ENCODE results near the gene KRI1.
"Not testable (repeated sequence)": the region's sequence is repeated elsewhere in the genome, so short reads cannot be mapped to it uniquely, and the experiment has no call there.

Gene KRI1

GRCh38 chr19:10577951-10578350 lies 12.1 kb upstream of the KRI1 start:
- FAIRE-seq: no peak
- no peak for DNase-seq (ENCODE audit: extremely low spot score, insufficient read length, low read depth)

GRCh38 chr19:10575011-10575716 lies 9.4 kb upstream of the KRI1 start:
- FAIRE-seq (no peak), DNase-seq (ENCODE audit: extremely low spot score, insufficient read length, low read depth) (no peak)

- no peak for FAIRE-seq
- DNase-seq (ENCODE audit: extremely low spot score, insufficient read length, low read depth): no peak
These were observed 8.7 kb upstream of the KRI1 start for GRCh38 chr19:10574462-10574861.

- not testable (repeated sequence) for DNase-seq (ENCODE audit: extremely low spot score, insufficient read length, low read depth); FAIRE-seq
These were observed 8.0 kb upstream of the KRI1 start for GRCh38 chr19:10573793-10574192.

GRCh38 chr19:10568826-10569651 lies 3.2 kb upstream of the KRI1 start, which contains the start of gene CDKN2D:
Gene CDKN2D, minus strand, starts transcription at chr19:10568979. Its CDS starts 326 bp downstream, at chr19:10568653.
- FAIRE-seq (peak; percentile 97), DNase-seq (ENCODE audit: extremely low spot score, insufficient read length, low read depth) (peak; percentile 87)

GRCh38 chr19:10568062-10568825 lies 2.4 kb upstream of the KRI1 start:
- DNase-seq (ENCODE audit: extremely low spot score, insufficient read length, low read depth): no peak
- no peak for FAIRE-seq

GRCh38 chr19:10567656-10568055 lies 1.8 kb upstream of the KRI1 start:
- FAIRE-seq (no peak), DNase-seq (ENCODE audit: extremely low spot score, insufficient read length, low read depth) (no peak)

GRCh38 chr19:10566658-10567410 lies 1.0 kb upstream of the KRI1 start:
- peak; percentile 96 for FAIRE-seq
- DNase-seq (ENCODE audit: extremely low spot score, insufficient read length, low read depth): no peak

GRCh38 chr19:10566408-10566657 lies 523 bp upstream of the KRI1 start:
- no peak for FAIRE-seq
- no peak for DNase-seq (ENCODE audit: extremely low spot score, insufficient read length, low read depth)

- peak; percentile 81 for FAIRE-seq
These were observed 713 bp downstream of the KRI1 start for GRCh38 chr19:10565028-10565566.

GRCh38 chr19:10562609-10563008 lies 3.2 kb downstream of the KRI1 start:
- FAIRE-seq: no peak

More at GRCh38 chr19:10565028-10565566, 713 bp downstream of the KRI1 start:
- DNase-seq (ENCODE audit: extremely low spot score, insufficient read length, low read depth): peak; percentile 55

GRCh38 chr19:10560154-10560553 lies 5.7 kb downstream of the KRI1 start:
- no peak for DNase-seq (ENCODE audit: extremely low spot score, insufficient read length, low read depth)
- no peak for FAIRE-seq

More at GRCh38 chr19:10562609-10563008, 3.2 kb downstream of the KRI1 start:
- no peak for DNase-seq (ENCODE audit: extremely low spot score, insufficient read length, low read depth)

- DNase-seq (ENCODE audit: extremely low spot score, insufficient read length, low read depth): no peak
- FAIRE-seq: no peak
These were observed 8.1 kb downstream of the KRI1 start for GRCh38 chr19:10557603-10558197.

GRCh38 chr19:10555610-10555973 lies 10.2 kb downstream of the KRI1 start:
- no peak for FAIRE-seq
- no peak for DNase-seq (ENCODE audit: extremely low spot score, insufficient read length, low read depth)

- DNase-seq (ENCODE audit: extremely low spot score, insufficient read length, low read depth): no peak
- FAIRE-seq: no peak
These were observed 10.8 kb downstream of the KRI1 start for GRCh38 chr19:10554760-10555609.

GRCh38 chr19:10553943-10554381 lies 11.8 kb downstream of the KRI1 start:
- DNase-seq (ENCODE audit: extremely low spot score, insufficient read length, low read depth) (no peak), FAIRE-seq (no peak)

- DNase-seq (ENCODE audit: extremely low spot score, insufficient read length, low read depth) (no peak), FAIRE-seq (no peak)
These were observed 12.6 kb downstream of the KRI1 start for GRCh38 chr19:10553087-10553667.

GRCh38 chr19:10552510-10553053 lies 13.2 kb downstream of the KRI1 start:
- FAIRE-seq (no peak), DNase-seq (ENCODE audit: extremely low spot score, insufficient read length, low read depth) (no peak)
